NOMO-1 (cell line): ENCODE data around the gene SLC25A19.
A peak's percentile ranks its signal among the peaks of the same experiment; 100 is the strongest.

ENCODE experiments used
- DNase-seq, 2 experiments: peaks; one replicate each; lab custom pipeline; 2025; ENCODE audit not compliant: unreplicated experiment in 2 of 2; lab: John Stamatoyannopoulos, UW

Gene SLC25A19

DNA sequence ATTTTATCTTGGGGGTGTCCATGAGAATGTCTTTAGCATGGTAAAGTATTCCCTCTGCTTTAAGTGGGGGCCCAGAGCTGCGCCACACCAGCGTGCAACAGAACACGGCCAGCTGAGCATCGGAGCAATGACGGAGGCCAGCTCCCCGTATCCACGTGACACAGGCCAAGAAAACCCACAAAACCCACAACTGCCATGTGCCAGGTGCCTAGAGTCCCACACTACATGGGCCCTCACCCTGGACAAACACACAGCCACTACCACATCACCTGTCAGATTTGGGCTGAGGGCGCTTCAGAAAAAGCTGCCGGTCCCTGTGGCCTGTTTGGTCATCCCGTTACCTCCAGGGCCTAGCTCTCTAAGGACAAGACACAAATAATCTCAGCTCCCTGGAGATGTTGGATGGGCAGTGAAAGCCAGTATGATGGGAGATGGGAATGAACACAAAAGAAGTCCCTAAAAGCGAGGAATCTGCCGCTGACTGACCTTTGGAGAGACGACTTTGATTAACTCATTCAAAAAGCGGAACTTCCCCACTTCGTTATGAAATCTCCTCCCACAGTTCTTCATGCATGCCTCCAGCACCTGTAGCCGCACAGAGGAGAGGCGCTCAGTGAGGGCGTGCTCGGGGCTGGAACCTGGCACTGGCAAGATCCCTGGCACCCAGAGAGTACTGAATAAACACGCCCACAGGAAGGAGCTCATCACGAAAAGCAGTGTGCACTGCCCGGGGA lies 44.9 kb downstream of the SLC25A19 start:
- DNase-seq = peak; percentile 74 to 94

DNA sequence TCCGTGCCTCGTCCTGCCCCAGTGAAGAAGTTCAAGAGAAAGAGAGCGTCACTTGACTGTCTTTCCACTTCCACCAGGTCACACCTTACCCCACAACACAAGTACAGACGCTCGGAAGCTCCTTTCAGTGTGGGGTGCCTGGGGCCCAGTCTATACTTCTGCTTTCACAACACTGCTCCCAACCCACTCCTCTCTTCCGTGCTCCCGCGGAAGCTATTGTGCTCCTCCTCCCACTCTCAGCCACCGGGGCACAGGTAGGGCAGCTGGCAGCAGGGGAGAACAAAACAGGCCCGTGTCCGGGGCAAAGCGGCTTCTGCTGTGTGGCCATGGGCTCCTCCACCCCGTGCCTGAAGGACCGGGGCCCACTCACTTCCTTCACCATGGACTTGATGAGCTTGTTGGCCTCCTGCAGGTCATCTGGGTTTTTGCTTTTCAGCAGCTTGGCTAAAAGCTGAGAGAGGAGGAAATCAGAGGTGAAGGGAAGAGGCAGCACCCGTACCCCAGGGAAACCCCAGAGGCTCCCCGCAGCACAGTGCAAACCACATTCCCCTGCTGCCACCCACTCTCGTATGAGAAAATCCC lies 46.7 kb downstream of the SLC25A19 start:
- no peak for DNase-seq

GRCh38 chr17:75241996-75242460 lies 47.2 kb downstream of the SLC25A19 start:
- DNase-seq = no peak

DNA sequence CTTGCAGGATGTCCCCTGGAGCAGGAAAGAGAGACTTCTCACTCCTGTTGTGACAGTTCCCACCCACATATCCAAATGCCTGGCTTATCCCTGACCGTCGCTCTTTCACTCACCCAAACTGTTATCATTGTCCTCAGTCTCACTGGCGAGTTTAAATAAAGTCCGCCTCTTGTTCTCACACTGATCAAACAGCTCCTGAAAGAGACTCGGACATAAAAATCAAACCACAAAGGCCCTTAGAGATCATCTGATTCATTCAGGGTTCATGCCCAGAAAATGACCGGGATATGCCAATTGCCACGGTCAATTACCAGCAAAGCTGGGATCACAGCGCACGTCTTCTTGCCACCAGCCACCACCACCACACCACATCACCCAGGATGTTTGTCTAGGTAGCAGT lies 47.7 kb downstream of the SLC25A19 start:
- no peak for DNase-seq

- no peak for DNase-seq
Measured at GRCh38 chr17:75241143-75241430, 48.1 kb downstream of the SLC25A19 start.

DNA sequence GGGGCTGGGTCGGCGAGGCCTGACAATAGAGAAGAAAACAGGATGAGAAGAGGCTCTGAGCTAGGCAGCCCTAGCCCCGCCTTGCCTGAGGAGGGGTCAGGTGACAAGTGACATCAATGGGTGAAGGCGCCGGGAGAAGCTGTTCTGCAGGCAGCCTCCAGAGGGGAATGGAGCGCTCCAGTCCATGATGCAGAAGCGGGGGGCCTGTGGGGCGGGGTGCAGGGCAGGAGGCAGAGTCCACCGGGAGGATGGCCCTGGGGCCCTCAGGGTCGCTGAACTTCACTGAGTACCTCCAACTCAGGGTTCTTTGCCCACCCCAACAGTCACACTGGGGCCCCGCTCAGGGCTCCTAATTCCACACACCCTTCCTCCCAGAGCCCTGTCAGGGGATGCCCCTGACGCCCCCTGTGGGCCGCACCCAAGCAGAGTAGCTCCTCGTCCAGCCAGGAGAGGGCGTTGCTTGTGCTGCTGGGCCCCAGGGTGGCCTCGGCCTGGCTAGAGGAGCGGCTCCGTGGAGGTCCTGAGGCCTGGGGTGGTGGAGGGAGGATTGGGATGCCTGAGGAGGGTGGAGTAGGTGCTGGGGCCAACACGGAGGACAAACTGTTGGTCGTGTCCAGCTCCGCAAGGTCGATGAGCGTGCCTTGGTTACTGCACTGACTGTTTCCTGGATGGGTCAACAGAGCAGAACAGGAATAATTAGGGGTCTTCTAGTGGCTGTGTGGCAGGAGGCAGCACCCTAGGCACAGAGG lies 48.7 kb downstream of the SLC25A19 start:
- DNase-seq = peak; percentile 16 to 37

GRCh38 chr17:75239778-75240393 lies 49.3 kb downstream of the SLC25A19 start:
- DNase-seq = no peak

DNA sequence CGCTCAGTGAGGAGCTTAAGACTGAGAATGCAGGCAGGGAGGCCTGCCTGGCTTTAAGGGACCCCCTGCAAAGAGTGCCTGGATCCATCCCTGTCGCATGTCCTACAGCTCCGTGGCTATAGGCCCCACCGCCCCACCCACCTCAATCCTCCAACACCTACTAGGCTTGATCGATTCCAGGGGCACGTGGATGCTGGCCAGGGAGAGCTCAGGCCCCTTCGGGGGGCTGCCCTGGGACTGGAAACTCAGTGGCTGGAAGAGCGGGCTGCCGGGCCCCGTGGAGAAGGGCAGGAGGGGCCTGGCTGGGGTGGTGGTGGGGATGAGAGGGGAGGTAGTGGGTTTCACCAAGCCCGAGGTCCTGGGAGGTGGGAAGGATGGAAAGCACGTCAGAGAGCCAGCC lies 50.0 kb downstream of the SLC25A19 start:
- DNase-seq = no peak

GRCh38 chr17:75238684-75239191 lies 50.5 kb downstream of the SLC25A19 start:
- peak; percentile 57 to 70 for DNase-seq

GRCh38 chr17:75238020-75238580 lies 51.1 kb downstream of the SLC25A19 start:
- DNase-seq = no peak

- no peak for DNase-seq
Measured at GRCh38 chr17:75237100-75238014, 51.9 kb downstream of the SLC25A19 start.

GRCh38 chr17:75232786-75233185 lies 56.4 kb downstream of the SLC25A19 start:
- no peak for DNase-seq

DNA sequence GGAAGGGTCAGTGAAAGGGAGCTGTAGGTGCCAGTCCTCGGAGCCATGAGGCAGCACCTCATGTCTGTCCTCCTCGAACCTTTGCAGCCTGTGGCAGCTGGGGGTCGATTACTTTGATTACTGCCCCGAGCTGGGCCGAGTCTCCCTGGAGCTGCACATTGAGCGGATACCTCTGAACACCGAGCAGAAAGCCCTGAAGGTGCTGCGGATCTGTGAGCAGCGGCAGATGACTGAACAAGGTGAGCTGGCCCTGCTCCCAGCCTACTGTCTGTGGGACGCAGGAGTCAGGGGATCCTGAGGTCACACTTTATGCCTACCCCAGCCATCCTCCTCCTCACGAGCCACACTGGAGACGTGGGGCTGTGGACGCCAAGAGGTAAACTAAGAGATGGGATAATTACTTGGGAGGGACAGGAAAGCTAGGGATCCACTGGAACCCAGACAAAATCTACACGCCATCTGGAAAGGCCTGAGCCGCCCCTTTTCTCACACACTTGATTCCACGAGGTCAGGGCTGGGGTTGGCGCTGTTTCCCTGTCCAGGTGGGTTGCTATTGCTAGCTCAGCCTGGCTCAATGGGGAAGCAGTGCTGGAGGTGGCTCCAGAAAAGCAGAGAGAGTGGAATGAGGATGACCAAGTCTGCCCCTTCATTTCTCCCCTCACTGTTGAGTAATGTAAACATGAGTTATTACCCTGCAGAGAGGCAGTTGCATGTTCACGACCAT lies 57.3 kb downstream of the SLC25A19 start:
- DNase-seq = no peak

- no peak for DNase-seq
Measured at GRCh38 chr17:75231071-75231470, 58.2 kb downstream of the SLC25A19 start.

GRCh38 chr17:75228847-75229246 lies 60.4 kb downstream of the SLC25A19 start:
- DNase-seq = peak; percentile 13 to 17

DNA sequence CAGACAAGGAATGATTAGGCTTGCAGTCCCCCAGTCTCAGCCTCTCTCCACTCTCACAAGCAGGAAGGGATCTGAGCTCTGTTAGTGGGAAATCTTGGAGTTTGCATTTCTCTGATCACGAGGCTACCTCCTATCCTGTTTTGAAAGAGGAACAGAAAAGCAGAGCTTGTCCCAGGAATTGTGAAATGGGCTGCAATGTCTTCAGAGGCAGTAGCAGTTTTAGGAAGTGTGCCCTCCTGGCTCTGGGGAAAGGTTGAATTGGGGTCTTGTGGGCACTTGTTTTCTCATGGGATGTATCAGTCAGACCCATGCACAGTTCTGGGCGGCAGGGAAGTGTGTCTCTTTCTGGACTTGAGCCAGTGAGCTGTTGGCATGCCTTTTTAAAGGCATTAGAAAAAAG lies 60.9 kb downstream of the SLC25A19 start:
- DNase-seq = peak; percentile 50 to 76

- no peak for DNase-seq
Measured at GRCh38 chr17:75227729-75228128, 61.5 kb downstream of the SLC25A19 start.

DNA sequence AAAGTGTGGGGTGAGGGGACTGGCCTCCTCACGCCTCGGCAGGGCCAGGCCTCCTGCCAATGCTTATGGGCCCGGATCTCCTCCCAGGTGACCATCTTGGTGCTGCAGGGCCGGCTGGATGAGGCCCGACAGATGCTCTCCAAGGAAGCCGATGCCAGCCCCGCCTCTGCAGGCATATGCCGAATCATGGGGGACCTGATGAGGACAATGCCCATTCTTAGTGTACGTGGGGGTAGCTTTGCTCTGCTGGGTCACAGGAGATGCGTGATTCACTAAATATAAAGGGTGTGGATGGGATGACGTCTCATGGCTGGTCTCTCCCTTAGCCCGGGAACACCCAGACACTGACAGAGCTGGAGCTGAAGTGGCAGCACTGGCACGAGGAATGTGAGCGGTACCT lies 64.2 kb downstream of the SLC25A19 start:
- DNase-seq = no peak
